ENCODE measurements around the gene TREM2.

TREM2 gene

GRCh38 chr6:41161380-41161779 lies 1.5 kb downstream of the TREM2 start:
- TF ChIP-seq CTCF (IDR thresholded peaks at IDR 0.05; ENCODE audit: low read depth, low read length) = no peak

GRCh38 chr6:41160933-41161332 lies 2.0 kb downstream of the TREM2 start:
- H3K4me3 ChIP-seq (ENCODE audit: low read depth, low read length) = no peak overlapping the region
- TF ChIP-seq CTCF (IDR thresholded peaks at IDR 0.05; ENCODE audit: low read depth, low read length) = no peak

More at GRCh38 chr6:41161380-41161779, 1.5 kb downstream of the TREM2 start:
- no peak overlapping the region for H3K4me3 ChIP-seq (ENCODE audit: low read depth, low read length)

- H3K4me3 ChIP-seq (ENCODE audit: low read depth, low read length) = no peak overlapping the region
- TF ChIP-seq CTCF (IDR thresholded peaks at IDR 0.05; ENCODE audit: low read depth, low read length) = no peak
Observed at GRCh38 chr6:41159415-41160082, 3.4 kb downstream of the TREM2 start.

GRCh38 chr6:41157323-41157722 lies 5.6 kb downstream of the TREM2 start:
- TF ChIP-seq CTCF (IDR thresholded peaks at IDR 0.05; ENCODE audit: low read depth, low read length) = no peak
- H3K4me3 ChIP-seq (ENCODE audit: low read depth, low read length) = no peak overlapping the region

- H3K4me3 ChIP-seq (ENCODE audit: low read depth, low read length) = no peak overlapping the region
- no peak for TF ChIP-seq CTCF (IDR thresholded peaks at IDR 0.05; ENCODE audit: low read depth, low read length)
Observed at GRCh38 chr6:41156771-41157170, 6.1 kb downstream of the TREM2 start.

GRCh38 chr6:41156001-41156400 lies 6.9 kb downstream of the TREM2 start:
- no peak for TF ChIP-seq CTCF (IDR thresholded peaks at IDR 0.05; ENCODE audit: low read depth, low read length)
- no peak overlapping the region for H3K4me3 ChIP-seq (ENCODE audit: low read depth, low read length)

- TF ChIP-seq CTCF (IDR thresholded peaks at IDR 0.05; ENCODE audit: low read depth, low read length) = no peak
- H3K4me3 ChIP-seq (ENCODE audit: low read depth, low read length) = no peak overlapping the region
Observed at GRCh38 chr6:41155132-41155805, 7.6 kb downstream of the TREM2 start.

All from WI38 (cell line).